CD4-positive, alpha-beta T cell treated with Interleukin-17A for 1 hour (primary cell): ENCODE results near the gene MDFI.

ENCODE experiments used
- DNase-seq: peaks from one replicate; pipeline ENCODE4 v3.0.0-alpha.2; 2020

MDFI gene

DNA sequence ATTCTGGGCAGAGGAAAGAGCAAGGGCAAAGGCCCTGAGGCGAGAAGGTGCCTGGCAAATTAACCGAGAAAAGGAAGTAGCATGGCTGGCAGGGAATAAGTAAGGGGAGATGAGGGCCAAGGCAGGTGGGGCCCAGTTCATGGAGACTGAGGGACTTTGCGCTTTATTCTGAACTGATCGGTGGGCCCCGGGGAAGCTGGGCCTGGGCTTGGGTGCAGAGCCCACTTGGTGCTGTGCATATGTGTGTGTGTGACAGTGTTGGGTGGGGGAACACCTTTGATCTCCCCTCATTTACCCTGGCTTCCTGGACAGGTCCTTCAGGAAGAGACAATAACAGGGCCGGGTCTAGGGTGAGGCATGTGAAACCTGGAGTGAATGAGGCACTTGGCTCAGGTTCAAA, 2.9 kb upstream of the MDFI start:
- DNase-seq: no peak

DNA sequence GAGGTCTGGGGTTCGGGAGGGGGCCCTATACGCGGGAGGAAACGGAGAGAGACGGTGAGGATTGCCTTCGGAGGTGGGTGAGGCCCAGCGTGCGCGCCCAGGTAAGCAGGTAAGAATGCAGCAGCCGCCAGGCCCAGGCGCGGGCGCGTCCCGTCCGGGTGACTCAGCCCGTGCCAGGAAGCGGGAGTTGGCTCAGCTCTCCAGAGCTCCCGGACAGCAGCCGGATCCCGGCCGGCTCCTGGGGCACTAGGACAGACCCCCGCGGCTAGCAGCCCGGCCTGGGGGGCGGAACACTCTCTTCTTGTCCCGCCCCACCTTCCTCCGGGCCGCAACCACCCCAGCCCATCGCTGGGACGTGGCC, 1.5 kb upstream of the MDFI start:
- DNase-seq: no peak

DNA sequence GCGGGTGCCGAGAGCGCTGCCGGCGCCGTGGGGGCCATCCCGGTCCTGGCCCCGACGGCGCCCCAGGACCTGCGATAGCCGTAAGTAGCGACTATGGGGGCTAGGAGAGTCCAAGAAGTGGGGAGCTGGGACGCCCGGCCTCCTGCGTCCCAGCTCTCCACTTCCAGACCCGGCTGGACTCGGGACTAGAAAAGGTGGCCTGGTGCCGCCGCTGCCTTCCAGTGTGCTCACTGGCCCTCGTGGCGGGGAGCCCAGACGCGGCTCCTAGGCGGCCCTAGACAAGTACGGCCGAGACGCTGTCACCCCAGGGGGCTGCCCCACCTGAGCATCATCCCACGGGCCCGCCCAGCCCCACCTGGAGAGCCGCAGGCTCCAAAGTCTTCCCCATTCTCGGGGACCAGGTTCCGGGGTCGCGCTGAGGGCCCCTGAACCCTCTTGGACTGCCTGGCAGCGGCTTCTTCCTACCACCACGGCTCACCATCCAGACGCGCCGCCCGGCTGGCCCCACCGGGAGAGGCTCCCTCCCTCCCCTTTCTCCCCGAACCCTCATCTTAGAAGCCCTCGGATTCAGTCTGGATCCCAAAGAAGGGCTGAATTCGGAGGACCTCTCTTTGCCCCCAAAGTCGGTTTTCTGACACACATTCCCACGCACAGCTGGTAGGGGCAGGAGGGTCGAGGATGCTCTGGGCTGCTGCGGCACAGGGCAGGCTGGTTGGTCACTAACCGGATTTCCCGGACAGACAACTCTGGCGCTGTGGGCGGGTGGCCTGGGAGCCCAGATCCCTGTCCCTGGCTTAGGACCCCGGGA, 870 bp upstream of the MDFI start:
- DNase-seq: no peak

DNA sequence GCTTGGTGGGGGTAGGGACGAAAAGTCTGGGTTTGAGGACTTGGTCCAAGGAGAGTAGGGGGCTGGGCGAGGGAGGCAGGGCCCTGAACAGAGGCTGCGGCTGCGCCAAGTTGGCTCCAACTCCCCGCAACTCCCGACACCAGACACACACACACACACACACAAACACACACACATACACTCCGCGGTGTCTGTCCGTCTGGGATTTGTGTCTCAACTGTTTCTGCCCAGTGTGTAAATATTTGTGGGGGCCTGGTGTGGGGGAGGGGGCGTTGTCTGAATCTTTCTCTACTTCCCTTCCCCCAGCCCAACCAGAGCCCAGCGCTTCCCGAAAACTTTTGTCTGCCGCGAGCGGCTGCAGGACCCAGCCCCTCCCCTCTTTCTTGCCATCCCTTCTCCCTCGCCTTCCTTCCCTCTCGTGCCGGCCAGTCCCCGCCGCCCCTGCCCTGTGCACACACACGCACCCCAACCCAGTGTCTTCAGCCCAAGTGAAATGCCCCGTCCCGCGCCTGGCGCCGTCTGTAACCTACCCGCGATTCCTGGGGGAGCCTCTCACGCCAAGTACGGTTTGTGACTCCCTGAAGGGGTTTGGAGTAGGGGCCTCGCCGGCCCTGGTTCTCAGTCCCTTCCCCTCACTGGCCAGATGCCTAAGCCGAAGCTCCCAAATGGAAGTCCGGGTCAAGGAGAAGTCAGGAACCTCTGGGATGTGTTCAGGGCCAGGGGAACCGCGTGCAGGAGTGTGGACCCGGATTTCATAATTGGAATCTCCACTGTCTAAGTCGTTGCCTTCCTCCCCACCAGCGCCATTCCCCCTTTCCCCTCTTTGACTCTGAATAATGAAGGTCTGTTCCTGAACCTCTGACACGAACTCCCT, 904 bp downstream of the MDFI start:
- DNase-seq: no peak

DNA sequence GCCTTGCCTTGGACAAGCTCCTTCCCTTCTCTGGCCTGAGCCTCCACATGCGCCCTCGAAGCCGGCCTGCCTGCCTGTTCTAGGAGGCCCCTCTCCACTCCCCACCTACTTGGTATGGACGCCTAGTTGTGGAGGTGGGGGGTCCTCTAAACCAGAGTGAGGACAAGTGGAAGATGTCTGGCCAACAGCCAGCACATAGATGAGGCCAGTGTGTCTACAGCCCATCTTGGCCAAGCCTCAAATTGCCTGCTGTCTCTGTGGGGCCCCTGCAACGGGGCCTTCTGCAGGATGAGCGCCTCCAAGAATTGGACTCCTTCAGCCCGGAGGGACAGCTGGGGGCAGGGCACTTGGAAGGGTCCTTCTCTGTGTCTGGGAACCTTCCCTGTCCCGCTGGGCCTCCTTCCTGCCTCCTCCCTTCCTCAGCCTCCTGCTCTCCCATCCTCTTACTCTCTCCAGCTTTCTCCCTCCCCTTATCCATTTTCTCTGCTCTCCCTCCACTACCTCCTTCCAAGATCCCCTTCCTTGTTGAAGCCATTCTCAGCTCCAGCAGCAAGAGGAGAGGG, 1.6 kb downstream of the MDFI start:
- no peak for DNase-seq

DNA sequence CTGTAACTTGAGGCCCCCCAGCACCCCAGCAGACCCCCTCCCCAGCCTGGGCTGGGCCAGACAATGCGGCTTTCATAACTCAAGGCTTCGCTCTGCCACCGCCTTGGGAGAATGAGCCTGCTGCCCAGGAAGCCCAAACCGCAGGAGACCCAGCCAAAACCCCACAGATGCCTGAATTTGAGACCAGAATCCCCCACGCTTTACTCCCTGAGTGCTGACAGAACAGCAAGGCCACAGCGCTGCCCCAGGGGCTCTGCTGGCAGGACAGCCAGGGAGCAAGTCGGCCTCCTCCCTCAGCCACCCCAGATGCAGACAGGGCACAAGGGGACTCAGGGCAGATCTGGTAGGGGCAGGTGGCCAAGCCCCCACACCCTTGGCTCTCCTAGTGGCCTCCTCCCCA, 2.2 kb downstream of the MDFI start:
- no peak for DNase-seq

DNA sequence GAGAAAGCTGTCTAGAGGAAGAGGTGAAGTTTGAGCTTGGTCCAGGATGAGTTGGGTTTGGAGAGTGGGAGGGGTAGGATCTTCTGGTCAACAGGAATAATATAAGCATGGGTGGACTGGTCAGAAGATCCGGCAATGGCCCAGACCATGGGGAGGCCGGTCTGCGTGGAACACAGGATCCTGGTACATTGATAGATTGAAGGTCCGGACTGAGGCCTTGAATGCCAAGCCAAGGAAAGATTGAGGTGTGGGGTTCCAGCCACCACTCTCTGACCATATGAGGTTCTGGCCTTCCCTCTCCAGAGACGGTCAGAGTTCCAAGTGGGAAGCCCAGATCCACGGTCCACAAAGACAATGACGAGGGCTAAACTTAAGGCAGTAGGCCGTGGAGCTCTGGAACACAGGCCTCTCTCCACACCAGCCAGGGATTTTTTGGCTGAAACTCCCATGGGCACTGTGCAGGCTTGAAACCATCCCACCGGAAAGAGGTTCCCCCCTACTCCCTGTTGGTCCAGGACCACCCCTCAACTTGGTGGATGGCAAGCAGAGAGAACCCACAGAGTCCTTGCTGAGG, 3.2 kb downstream of the MDFI start:
- DNase-seq: no peak

DNA sequence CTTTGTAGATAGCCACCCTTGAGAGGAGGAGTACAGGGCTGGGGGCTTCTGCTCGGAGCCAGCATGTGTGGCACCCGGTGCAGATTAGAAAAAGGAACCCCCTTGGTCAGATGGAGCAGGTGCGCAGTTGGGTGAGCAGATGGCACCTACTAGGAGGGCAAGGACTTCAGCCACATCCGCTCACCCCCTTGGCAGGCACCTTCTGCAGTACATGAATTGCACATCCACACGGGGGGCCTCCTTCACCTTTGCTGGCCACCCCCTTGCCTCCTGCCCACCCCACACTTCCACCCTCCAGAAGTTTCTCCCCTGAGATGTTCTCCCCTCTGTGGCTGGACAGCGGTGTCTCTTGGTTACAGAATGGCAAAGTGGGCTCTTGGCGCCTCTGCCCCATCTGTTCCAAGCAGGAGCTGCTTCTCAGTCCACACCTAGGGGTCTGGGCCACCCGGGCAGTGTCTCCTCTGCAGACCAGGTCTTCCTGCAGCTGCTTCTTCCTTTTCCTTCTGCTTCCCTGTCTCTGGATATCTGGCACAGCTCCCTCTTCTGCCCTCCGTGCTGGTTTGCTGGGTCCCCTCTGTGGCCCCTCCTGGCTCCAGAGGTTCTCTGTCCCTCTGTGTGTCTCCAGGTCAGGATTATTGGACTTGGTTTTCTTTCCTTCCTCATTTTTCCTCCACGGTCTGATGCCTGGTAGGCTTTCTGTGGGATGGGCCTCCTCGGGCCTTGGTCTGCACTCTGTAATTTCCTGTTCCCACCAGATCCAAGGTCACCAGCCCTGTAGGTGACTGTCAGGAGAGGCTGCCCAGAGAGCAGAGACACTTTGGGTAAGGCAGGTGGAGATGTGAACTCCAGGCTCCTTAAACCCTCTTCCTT, 4.1 kb downstream of the MDFI start:
- no peak for DNase-seq

DNA sequence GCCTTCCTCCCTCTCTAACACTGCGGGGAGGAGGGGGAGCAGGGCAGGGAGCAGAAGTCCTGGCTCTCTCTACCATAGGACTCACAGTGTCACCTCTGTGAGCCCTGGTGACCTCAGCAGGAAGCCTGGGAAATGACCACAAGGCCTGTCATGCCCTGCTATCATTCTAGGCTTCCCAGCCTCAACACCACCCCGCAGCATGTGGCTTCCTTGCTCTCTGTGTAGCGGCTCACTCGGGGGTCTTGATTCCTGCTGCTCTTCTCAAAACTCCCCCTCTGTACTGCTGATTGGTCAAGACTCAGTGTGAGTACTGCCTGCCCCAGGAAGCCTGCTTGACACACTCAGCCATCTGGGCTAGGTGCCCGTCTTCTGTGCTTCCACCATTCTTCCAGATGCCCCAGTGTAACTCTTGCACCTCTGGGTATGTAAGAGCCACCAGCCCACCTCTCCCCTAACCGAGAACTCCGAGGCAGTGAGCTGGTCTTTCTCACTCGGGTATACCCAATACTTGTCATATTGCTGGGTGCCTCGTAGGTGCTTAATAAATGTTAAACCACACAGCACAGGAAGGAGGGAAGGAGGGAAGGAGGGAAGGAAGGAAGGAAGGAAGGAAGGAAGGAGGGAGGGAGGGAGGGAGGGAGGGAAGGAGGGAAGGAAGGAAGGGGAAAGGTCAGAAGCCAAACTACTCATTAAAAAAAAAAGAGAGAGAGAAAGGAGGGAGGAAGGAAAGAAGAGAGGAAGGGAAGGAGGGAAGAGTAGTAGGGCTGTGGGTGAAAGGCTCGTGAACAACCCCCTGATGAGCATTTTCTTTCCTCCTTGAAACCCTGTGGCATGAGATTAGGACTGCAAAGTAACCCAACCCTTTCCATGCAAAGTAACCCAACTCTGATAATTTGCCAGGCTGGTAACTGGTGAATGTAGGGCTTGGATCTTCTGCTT, 5.0 kb downstream of the MDFI start:
- no peak for DNase-seq

DNA sequence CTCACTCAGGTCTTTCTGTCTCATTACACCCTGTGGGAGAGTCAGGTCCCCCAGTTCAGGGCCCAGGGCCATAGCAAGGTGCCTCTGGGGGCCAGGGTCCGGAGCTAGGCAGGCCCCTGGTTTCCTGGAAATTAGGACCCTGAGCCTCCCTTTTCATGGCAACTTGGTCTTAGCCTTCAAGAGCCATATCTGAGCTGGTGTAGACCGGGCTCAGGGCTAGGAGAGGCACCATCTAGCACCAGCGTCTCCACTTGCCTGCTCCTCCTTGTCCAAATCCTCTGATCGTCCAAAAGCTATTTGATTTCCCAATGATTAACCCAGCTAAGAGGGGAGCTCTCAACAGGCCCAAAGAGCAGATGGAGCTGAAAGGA, 5.6 kb downstream of the MDFI start:
- DNase-seq: no peak

DNA sequence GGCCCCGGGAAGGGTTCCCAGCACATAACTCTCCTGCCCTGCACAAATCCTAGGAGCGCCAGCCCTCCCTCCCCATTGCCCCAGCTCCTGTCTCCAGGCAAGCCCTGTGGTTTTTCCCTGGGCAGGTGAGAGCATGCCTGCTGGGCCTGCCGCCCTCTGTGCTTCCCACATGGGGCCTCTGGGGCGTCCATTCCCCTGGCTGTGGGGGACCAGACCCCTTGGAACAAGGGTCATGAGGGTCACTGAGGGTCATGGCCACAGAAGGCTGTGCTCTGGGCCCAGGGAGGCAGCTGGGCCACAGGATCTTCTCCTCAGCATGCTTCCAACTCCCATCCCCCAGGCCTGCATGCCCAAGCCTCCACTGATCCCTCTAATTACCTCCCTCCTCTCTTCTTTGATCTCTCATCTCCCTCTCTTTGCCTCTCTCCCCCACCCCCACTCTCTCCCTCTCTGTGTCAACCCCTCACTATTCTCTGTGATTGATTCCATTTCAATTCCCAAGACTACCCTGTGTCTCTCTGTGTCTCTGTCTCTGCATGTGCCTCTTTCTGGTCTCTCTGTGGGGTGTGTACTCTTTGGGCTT, 6.1 kb downstream of the MDFI start:
- DNase-seq: no peak

DNA sequence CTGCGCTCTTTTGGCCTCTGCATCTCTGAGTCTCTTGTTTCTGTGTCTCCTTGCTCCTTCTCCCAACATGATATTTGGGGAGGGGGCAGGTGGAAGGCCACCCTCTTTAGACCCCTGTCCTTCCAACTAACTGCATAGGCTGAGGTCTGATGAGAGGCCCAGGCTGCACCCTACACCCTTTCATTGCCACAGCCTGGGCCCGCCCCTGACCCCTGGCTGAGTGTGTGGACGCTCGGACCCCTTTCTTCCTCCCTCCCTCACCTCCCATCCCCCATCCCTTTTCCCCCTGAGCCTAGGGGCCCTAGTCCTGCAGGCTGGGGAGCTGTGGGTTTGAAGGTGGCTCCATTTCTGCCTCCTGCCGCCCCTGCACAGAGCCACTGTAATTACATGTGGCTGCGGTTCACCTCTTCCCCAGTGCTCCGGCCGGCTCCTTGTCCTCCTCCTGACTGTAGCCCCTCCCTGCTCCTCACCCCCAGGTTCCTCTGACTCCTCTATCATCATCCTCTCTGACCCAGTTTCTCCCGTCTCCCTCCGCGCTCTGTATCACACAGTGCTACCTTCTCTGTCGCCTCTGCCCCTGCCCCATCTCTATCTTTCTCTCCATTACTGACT, 6.8 kb downstream of the MDFI start:
- no peak for DNase-seq

DNA sequence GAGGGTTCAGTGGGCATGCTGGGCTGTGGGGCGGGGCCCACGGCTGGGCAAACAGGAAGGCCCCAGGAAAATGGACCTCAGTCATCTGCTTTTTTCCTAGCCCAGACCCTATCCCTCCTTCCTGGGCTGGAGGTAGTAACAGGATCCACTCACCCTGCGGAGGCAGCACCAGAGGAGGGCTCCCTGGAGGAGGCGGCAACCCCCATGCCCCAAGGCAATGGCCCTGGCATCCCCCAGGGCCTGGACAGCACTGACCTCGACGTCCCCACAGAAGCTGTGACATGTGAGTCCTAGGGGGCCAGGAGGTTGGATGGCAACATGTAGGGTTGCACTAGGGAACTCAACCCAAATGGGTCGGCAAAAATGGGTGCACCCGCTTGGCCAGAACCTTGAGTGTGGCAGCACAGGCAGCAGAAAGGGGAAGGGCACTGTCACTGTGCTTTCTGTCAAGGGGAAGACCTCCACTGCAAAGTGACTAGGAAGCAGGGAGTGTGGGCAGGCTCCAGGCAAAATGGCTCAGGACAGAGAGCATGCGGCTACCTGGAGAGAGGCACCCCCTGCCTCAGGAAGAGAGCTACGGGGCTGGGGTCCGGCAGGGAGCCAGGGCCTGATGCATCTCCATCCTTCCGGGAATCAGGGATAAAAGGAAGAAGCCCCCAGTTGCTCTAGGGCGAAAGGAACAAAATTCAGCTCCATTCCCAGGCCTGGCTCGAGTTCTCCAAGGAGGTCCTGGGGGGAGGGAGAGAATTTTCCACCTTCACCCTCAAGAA, 7.9 kb downstream of the MDFI start:
- DNase-seq: no peak

DNA sequence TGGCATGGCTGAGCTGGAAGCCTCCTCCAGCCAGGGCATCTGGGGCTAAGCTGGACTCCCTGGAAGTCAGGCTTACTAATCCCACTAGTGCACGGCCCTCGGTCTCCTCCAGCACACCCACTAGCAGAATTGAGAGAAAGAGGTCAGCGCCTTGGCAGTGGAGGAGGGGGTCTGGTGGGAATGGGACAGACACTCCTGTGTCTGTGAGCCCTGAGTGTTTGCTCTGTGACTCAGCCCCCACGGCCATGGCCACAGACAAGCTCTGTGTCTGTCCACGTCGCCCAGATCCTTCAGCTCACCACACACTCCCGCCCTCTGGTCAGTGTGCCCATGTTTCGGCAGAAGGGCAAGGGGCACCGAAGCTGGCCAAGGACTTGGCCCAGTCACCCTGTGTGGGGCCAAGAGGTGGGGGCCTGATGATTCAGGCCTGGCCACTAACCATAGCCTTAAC, 8.8 kb downstream of the MDFI start:
- no peak for DNase-seq

DNA sequence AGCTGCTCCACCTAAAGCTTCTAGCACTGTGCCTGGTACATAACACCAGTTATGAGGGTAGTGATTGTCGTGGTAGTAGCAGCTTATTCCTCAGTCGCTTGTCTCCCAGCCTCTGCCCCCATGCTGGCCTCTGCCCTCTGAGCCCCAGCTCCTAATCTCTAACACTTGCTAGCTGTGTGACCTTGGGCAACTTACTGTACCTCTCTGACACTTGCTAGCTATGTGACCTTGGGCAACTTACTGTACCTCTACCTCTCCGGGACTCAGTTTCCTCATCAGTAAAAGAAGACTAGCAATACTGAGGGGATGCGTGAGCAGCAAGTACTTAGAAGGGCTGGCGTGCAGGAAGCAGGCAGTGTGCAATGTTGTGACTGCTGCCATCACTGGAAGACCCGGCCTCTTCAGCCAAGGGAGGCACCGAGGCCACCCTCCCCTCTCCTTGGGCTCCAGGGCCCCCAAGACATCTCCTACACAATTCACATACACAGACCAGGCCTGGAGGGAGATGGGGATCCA, 9.9 kb downstream of the MDFI start:
- DNase-seq: no peak

DNA sequence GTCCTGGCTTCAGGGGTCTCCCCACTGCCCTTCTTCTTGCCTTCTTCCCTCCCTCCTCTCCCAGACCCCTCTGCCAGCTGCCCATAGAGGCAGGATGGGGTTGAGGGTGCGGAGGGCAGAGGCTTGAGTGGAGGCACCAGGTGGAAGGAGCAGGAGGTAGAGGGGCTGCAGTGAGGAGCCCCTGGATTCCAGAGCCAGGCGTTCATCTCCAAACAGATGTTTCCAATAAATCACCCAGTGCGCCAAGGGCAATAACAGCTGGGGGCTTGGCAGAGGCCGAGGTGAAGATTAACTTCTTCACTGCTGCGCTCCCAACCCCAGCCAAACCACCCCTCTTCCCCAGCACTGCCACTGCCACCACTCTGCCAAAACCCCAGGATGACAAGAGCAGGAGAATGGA, 10.7 kb downstream of the MDFI start:
- no peak for DNase-seq

DNA sequence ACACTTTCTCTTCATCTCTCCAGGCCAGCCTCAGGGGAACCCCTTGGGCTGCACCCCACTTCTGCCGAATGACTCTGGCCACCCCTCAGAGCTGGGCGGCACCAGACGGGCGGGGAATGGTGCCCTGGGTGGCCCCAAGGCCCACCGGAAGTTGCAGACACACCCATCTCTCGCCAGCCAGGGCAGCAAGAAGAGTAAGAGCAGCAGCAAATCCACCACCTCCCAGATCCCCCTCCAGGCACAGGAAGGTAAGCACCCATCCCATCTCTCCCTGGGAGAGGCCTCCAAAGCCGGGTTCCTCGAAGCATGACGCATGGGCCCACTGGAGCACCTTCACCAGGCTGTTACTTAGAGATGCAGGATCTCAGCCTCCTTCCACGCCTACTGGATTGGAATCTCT, 11.3 kb downstream of the MDFI start:
- DNase-seq: no peak

DNA sequence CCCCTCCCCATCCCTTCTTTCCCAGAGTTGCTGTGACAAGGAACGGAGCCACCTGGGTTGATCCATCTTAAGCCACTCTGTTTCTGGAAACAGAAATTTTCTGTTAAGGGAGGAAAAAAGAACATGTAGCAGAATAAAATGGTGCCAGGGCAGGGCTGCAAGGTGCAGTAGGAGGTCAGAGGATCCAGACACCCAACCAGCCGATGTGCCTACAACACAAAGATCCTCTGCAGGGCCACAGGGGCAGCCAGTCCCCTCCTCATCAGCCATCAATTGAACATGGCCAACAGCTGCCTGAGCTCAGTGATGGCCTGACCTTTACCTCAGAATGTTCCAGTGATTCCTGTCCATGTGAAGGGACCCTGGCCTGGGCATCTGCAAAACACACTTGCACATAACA, 11.9 kb downstream of the MDFI start:
- DNase-seq: no peak

DNA sequence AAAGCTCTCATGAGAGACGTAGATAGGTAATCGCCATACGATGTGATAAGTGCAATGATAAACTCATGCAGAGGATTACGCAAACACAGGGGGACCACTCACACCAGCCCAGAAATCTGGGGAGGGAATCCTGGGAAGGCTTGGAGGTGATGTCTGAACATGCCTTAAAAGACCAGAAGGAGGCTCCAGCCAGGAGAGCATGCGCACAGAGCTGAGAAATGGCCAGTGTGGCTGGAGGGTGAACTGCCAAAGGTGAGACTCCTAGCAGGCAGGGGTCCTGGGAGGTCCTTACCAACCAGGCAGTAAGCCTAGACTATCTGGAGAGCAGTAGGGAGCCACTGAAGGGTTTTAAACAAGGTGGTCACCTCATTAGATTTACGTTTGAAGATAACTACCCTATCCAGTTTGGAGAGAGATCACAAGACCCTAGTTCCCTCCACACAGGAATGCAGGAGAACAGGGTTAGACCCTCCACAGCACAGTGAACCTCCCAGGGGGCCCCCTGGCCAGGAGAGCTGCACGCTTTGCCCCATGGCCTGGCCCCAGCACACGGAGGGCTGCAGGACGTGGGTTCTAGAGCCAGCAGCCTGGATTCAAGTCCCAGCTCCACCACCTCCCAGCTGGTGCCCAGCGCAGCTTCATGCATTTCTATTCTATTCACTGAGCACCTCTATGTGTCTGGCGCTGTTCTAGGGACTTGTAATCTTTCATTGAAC, 13.1 kb downstream of the MDFI start:
- DNase-seq: no peak
